Measurements from ENCODE around the gene DYNLT1. TPM values are rescaled to one million over a fixed set of nuclear protein-coding genes. Genes with fewer than 3 reads are reported as not detected.
"Not testable (repeated sequence)": the region's sequence is repeated elsewhere in the genome, so short reads cannot be mapped to it uniquely, and the experiment has no call there.

The DYNLT1 gene
- total RNA-seq, 1 donor from 2014 or later, result 118 TPM

DNA sequence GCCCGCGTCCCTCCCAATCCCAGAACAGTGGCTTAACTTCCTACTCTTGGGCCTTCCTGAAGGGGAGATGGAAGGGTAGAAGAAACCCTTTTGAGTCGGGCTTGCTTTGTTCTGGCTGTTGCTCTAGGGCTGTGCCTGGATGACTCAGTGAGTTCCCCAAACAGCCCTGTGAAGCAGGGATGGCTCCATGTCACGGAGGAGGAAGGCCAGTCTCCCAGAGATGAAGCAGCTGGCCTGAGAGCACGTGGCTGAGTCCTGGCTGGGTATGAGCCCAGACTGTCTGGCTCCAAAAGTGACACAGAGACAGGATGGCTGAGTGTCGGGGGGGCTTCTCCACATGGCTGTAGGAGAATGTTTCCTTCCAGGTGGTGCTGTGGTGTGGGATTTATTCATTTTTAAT, 10.0 kb upstream of the DYNLT1 start:
- Mint-ChIP-seq H3K27me3 (ENCODE audit: low read depth) (peaks cover 12% of the 10 kb centered on the region), H3K4me3 (no peak overlapping the region), H3K9me3 (no peaks in the 10 kb centered on the region), H3K27ac (ENCODE audit: unreplicated experiment) (no peak overlapping the region), H3K4me1 (peaks cover 18% of the 10 kb centered on the region), H3K36me3 (ENCODE audit: low read depth) (no peaks in the 10 kb centered on the region)
- TF ChIP-seq, protein P1, sequence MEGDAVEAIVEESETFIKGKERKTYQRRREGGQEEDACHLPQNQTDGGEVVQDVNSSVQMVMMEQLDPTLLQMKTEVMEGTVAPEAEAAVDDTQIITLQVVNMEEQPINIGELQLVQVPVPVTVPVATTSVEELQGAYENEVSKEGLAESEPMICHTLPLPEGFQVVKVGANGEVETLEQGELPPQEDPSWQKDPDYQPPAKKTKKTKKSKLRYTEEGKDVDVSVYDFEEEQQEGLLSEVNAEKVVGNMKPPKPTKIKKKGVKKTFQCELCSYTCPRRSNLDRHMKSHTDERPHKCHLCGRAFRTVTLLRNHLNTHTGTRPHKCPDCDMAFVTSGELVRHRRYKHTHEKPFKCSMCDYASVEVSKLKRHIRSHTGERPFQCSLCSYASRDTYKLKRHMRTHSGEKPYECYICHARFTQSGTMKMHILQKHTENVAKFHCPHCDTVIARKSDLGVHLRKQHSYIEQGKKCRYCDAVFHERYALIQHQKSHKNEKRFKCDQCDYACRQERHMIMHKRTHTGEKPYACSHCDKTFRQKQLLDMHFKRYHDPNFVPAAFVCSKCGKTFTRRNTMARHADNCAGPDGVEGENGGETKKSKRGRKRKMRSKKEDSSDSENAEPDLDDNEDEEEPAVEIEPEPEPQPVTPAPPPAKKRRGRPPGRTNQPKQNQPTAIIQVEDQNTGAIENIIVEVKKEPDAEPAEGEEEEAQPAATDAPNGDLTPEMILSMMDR (conservative IDR thresholded peaks at IDR 0.05), result no peak
- no peak for DNase-seq (ENCODE audit: low read depth, low spot score)

DNA sequence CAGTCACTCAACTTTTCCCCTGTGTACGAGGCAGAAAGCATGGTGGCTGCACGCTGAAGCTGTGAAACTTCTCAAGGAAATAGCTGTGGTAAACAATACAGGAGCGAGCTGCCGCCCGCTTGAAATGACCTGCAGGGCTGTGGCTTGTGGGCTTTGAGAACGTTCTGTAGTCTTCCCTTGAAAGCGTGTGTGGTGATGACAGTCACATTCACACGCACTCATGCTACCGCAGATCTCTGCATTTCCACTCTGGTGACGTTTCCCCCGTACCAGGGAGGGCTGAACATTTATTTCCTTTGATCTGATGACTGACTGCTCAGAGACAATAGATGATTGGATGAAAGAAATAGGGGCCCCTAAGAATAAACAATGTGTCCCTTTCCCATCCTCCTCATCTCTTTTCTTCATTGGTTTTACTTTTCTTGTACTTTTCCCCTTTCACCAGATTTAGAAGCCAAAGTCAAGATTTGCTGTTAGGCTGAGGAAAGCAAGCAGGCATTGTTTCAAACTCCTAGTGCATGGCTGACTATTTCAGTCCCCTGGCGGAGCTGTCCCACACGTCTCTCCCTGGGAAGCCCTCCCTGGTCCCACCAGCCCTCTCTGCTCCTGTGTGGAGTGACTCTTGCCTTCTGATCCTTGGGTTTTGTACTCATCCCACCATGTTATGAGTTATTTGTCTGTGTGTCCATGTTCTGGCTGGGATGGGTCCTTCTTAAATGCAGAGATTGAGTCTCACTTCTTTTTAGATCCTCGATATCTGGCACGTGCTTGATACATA, 9.2 kb upstream of the DYNLT1 start:
- no peaks in the 10 kb centered on the region for H3K9me3 Mint-ChIP-seq
- TF ChIP-seq, protein P1 (conservative IDR thresholded peaks at IDR 0.05), result no peak
- H3K4me3 Mint-ChIP-seq, result no peak overlapping the region
- no peak for DNase-seq (ENCODE audit: low read depth, low spot score)
- no peaks in the 10 kb centered on the region for H3K36me3 Mint-ChIP-seq (ENCODE audit: low read depth)
- H3K27me3 Mint-ChIP-seq (ENCODE audit: low read depth), result peaks cover 11% of the 10 kb centered on the region
- peak overlapping the region; percentile 22 for H3K27ac Mint-ChIP-seq (ENCODE audit: unreplicated experiment)
- peaks cover 18% of the 10 kb centered on the region for H3K4me1 Mint-ChIP-seq

DNA sequence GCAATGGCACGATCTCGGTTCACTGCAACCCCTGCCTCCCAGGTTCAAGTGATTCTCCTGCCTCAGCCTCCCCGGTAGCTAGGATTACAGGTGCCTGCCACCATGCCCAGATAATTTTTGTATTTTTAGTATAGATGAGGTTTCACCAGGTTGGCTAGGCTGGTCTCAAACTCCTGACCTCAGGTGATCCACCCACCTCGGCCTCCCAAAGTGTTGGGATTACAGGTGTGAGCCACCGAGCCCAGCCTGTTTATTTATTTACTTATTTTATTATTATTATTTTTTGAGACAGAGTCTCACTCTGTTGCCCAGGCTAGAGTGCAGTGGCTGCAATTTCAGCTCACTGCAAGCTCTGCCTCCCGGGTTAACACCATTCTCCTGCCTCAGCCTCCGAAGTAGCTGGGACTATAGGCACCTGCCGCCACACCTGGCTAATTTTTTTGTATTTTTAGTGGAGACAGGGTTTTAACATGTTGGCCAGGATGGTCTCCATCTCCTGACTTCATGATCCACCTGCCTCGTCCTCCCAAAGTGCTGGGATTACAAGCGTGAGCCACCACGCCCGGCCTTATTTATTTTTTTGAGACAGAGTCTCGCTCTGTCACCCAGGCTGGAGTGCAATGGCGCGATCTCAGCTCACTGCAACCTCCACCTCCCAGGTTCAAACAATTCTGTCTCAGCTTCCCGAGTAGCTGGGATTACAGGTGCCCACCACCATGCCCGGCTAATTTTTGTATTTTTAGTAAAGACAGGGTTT, 7.6 kb upstream of the DYNLT1 start:
- Mint-ChIP-seq H3K4me1 (peaks cover 18% of the 10 kb centered on the region), H3K27me3 (ENCODE audit: low read depth) (peaks cover 20% of the 10 kb centered on the region)
- not testable (repeated sequence) for H3K9me3 Mint-ChIP-seq; DNase-seq (ENCODE audit: low read depth, low spot score); H3K4me3 Mint-ChIP-seq; H3K27ac Mint-ChIP-seq (ENCODE audit: unreplicated experiment); H3K36me3 Mint-ChIP-seq (ENCODE audit: low read depth)

DNA sequence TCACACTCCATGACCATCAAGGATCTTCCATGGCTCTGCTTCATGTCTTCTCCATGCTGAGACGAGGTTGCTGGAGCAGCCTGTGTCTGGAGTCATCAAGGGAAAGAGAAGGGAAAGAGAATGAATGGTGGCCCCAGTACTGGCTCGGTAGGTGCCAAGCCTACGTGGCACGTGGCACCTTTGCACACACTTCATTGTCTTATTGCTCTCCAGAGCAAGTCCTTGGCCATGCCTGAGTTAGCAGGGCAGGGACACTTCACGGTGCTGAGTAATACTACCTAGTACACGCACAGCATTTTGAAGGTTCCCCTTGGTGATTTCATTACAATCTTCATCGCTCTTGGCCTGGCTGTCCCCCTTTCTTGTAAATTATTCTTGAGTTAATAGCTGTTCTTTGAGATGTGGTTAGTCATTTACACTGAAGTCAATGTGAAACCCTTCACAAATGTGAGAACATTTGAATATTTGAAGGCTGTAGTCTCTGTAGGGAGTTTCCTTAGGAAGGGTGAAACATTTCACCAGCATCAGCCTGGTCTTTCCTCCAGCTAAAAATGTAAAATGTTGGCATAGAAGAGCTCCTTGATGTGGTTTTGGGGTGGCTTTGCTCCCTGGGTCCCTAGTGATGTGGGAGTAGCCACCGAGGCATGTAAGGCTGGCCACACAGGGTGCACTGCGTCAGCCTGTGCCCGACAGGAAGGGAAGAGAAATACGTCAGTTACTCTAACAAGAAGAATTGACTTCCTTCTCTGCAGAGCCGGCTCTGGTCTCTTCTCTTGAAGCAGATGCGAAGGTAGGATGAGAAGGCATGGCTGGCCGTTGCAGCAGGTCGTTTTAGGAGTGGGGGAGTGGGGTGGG, 5.0 kb upstream of the DYNLT1 start, which contains the start of gene SYTL3:
Gene SYTL3 (plus strand): TSS at position 766 of the 855 bp plus-strand sequence. CDS start 13,215 bp downstream, outside the sequence.
- H3K9me3 Mint-ChIP-seq, result no peaks in the 10 kb centered on the region
- DNase-seq (ENCODE audit: low read depth, low spot score), result no peak
- TF ChIP-seq, protein P1 (conservative IDR thresholded peaks at IDR 0.05), result no peak
- peaks cover 30% of the 10 kb centered on the region for H3K27me3 Mint-ChIP-seq (ENCODE audit: low read depth)
- H3K4me1 Mint-ChIP-seq, result peaks cover 29% of the 10 kb centered on the region
- H3K27ac Mint-ChIP-seq (ENCODE audit: unreplicated experiment), result no peak within 1 kb of the TSS
- no peaks in the 10 kb centered on the region for H3K36me3 Mint-ChIP-seq (ENCODE audit: low read depth)
- peak within 1 kb of the TSS; percentile 38 for H3K4me3 Mint-ChIP-seq

DNA sequence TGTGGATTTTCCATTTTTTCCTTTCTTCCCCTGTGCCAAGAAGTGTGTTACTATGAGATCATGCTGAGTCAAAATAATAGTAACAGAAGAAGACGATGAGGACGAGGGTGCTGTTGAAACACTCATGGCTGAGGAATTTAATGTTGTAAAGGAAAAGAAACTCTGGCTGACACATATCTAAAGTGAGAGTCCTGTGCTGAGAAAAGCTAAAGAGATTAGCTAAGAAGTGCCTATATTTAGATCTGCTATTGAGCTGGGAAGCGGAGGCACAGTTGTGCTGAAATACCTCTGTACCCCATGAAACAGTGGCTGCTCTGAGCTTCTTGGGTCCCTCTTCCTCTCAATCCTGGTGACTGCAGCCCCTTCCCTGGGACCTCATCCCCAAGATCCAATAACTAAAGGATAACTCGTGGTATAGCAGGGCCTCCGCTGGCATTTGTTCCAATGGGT, 4.2 kb upstream of the DYNLT1 start:
- peaks cover 24% of the 10 kb centered on the region for H3K4me1 Mint-ChIP-seq
- peaks cover 30% of the 10 kb centered on the region for H3K27me3 Mint-ChIP-seq (ENCODE audit: low read depth)
- H3K4me3 Mint-ChIP-seq, result peak overlapping the region; percentile 38
- DNase-seq (ENCODE audit: low read depth, low spot score), result no peak
- H3K36me3 Mint-ChIP-seq (ENCODE audit: low read depth), result no peaks in the 10 kb centered on the region
- TF ChIP-seq, protein P1 (conservative IDR thresholded peaks at IDR 0.05), result no peak
- no peaks in the 10 kb centered on the region for H3K9me3 Mint-ChIP-seq
- H3K27ac Mint-ChIP-seq (ENCODE audit: unreplicated experiment), result no peak overlapping the region

Measured in neural crest cell (in vitro differentiated cells).